Trophoblast cell (in vitro differentiated cells and primary cell): ENCODE data around the gene MPPED2.

Experiments
- DNase-seq, 2 donors: peaks; one replicate each; pipeline ENCODE4 v3.0.0-alpha.2; 2016
- H2AFZ ChIP-seq: 2 replicates; pipeline ENCODE4 v1.6.1; 2013; ENCODE audit warnings: low read length, moderate library complexity, mild to moderate bottlenecking; ENCODE audit not compliant: insufficient read depth, poor library complexity
- H2AK5ac ChIP-seq: 2 replicates; pipeline ENCODE4 v1.6.1; 2013; ENCODE audit warnings: mild to moderate bottlenecking, low read length
- H2BK120ac ChIP-seq: 2 replicates; pipeline ENCODE4 v1.6.1; 2013; ENCODE audit warnings: low read length, mild to moderate bottlenecking, moderate library complexity; ENCODE audit not compliant: insufficient read depth, poor library complexity
- H2BK12ac ChIP-seq: 2 replicates; pipeline ENCODE4 v1.6.1; 2013; ENCODE audit warnings: mild to moderate bottlenecking, low read length, moderate library complexity
- H2BK5ac ChIP-seq: 2 replicates; pipeline ENCODE4 v1.6.1; 2013; ENCODE audit warnings: low read length, low read depth, moderate library complexity, mild to moderate bottlenecking; ENCODE audit not compliant: poor library complexity
- H3K14ac ChIP-seq: 2 replicates; pipeline ENCODE4 v1.6.1; 2013; ENCODE audit warnings: mild to moderate bottlenecking, low read length
- H3K18ac ChIP-seq: 2 replicates; pipeline ENCODE4 v1.6.1; 2013; ENCODE audit warnings: mild to moderate bottlenecking, low read length
- H3K23ac ChIP-seq: 2 replicates; pipeline ENCODE4 v1.6.1; 2013; ENCODE audit warnings: low read length
- H3K27ac ChIP-seq: 2 replicates; pipeline ENCODE4 v1.5.1; 2013; ENCODE audit warnings: low read depth, mild to moderate bottlenecking, inconsistent platforms, low read length, moderate library complexity
- H3K27me3 ChIP-seq: 2 replicates; pipeline ENCODE4 v1.6.1; 2013; ENCODE audit warnings: inconsistent platforms, mild to moderate bottlenecking, low read length, moderate library complexity; ENCODE audit not compliant: insufficient read depth
- H3K36me3 ChIP-seq, 2 experiments: 1 replicate in 1 of 2; 2 replicates in 1 of 2; pipeline ENCODE4 v1.6.1; 2013; ENCODE audit warnings: low read length in 2 of 2, mild to moderate bottlenecking in 2 of 2, moderate library complexity in 1 of 2; ENCODE audit not compliant: insufficient read depth in 2 of 2, control insufficient read depth in 1 of 2
- H3K4ac ChIP-seq: 2 replicates; pipeline ENCODE4 v1.6.1; 2013; ENCODE audit warnings: low read depth, mild to moderate bottlenecking, low read length, moderate library complexity
- H3K4me1 ChIP-seq, 2 experiments: 1 replicate in 1 of 2; 2 replicates in 1 of 2; pipeline ENCODE4 v1.6.1; 2013; ENCODE audit warnings: low read length in 2 of 2, mild to moderate bottlenecking in 2 of 2, moderate library complexity in 1 of 2; ENCODE audit not compliant: insufficient read depth in 2 of 2, control insufficient read depth in 1 of 2
- H3K4me2 ChIP-seq: 2 replicates; pipeline ENCODE4 v1.6.1; 2013; ENCODE audit warnings: inconsistent platforms, mild to moderate bottlenecking, low read length, moderate library complexity
- H3K4me3 ChIP-seq: 2 replicates; pipeline ENCODE4 v1.5.1; 2013; ENCODE audit warnings: mild to moderate bottlenecking, low read depth, low read length, inconsistent platforms
- H3K79me1 ChIP-seq: one replicate; pipeline ENCODE4 v1.6.1; 2013; ENCODE audit warnings: low read length
- H3K79me2 ChIP-seq: 2 replicates; pipeline ENCODE4 v1.6.1; 2013; ENCODE audit warnings: low read length, mild to moderate bottlenecking; ENCODE audit not compliant: control insufficient read depth, insufficient read depth, poor library complexity
- H3K9ac ChIP-seq: 2 replicates; pipeline ENCODE4 v1.6.1; 2013; ENCODE audit warnings: mild to moderate bottlenecking, low read length
- H3K9me3 ChIP-seq: 2 replicates; pipeline ENCODE4 v1.6.1; 2013; ENCODE audit warnings: low read depth, mild to moderate bottlenecking, control low read depth, inconsistent platforms, low read length; ENCODE audit not compliant: insufficient read depth
- H4K12ac ChIP-seq: 2 replicates; pipeline ENCODE4 v1.6.1; 2013; ENCODE audit warnings: low read depth, mild to moderate bottlenecking, low read length, moderate library complexity
- H4K8ac ChIP-seq: 2 replicates; pipeline ENCODE4 v1.6.1; 2013; ENCODE audit warnings: low read depth, mild to moderate bottlenecking, low read length, moderate library complexity
- H4K91ac ChIP-seq: one replicate; pipeline ENCODE4 v1.6.1; 2013; ENCODE audit warnings: low read depth, mild to moderate bottlenecking, low read length, moderate library complexity
- WGBS: extraction: QIAGEN DNeasy Blood & Tissue Kit; methylation state at CpG from one replicate; pipeline ENCODE4 v1.1.7; 2013; ENCODE audit warnings: missing lambda C conversion rate; ENCODE audit not compliant: insufficient read length, insufficient coverage; ENCODE audit errors: extremely low coverage; 5-methylcytosine and 5-hydroxymethylcytosine counted together

MPPED2 gene

DNA sequence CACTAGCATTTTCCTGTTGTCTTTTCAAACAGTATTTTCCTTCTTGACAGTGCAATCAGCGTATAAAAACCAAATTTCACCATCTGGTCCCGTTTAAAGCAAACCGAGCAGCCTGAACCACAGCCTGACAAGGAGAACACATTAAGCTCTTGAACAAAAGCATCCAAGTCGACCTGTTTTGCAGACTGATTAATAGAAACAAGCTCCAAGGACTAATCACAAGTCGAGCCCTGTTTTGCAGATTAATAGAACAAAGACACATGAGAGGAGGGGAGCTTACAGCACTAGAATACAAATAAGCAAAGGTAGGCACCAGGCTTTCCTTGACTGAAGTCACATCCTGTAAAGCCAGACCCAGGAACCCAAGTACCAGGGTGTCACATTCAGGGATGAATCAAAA, 104.8 kb downstream of the MPPED2 start:
- Histone ChIP-seq H3K79me1 (no peaks in the 10 kb centered on the region), H3K18ac (no peak overlapping the region), H2BK5ac (no peak overlapping the region), H3K4me1 (peaks cover 0 to 2% of the 10 kb centered on the region in 2 experiments), H3K36me3 (no peaks in the 10 kb centered on the region), H3K79me2 (no peaks in the 10 kb centered on the region), H2BK12ac (no peak overlapping the region), H3K4me2 (no peak overlapping the region), H3K27ac (no peak overlapping the region), H3K4me3 (no peak overlapping the region), H3K23ac (no peak overlapping the region), H2AK5ac (no peak overlapping the region), H3K4ac (no peak overlapping the region), H3K14ac (no peak overlapping the region), H4K8ac (no peak overlapping the region), H3K9me3 (no peaks in the 10 kb centered on the region), H2BK120ac (no peak overlapping the region), H3K27me3 (no peaks in the 10 kb centered on the region), H2AFZ (no peak overlapping the region), H4K12ac (no peak overlapping the region), H4K91ac (no peak overlapping the region), H3K9ac (no peak overlapping the region)
- WGBS = no CpG with 5 or more reads among the region's 5 CpGs
- no peak for DNase-seq

DNA sequence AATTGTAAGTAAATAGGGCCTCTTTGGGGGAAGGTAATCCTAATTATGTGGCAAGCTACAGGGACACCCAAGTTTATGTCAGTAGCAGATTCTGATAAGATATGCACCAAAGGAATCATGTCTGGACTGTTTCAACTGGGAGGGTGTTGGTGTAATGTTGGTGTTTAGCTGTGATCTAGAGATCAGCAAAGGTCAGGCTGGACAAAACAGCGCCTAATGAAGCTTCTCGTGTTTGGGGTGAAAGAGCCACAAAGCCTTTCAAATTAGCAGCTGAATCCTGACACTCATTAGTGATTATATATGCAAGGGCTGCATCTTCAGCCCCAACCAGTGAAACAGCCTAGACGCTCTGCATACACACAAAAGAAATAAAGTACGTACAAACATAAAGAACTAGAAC, 106.3 kb downstream of the MPPED2 start:
- H3K27ac ChIP-seq = no peak overlapping the region
- no peak overlapping the region for H4K8ac ChIP-seq
- H3K4me2 ChIP-seq = no peak overlapping the region
- no peak overlapping the region for H3K23ac ChIP-seq
- H3K27me3 ChIP-seq = no peaks in the 10 kb centered on the region
- H3K14ac ChIP-seq = no peak overlapping the region
- H4K12ac ChIP-seq = no peak overlapping the region
- H3K9ac ChIP-seq = no peak overlapping the region
- no peaks in the 10 kb centered on the region for H3K79me1 ChIP-seq
- H2BK5ac ChIP-seq = no peak overlapping the region
- no peaks in the 10 kb centered on the region for H3K36me3 ChIP-seq
- no peaks in the 10 kb centered on the region for H3K9me3 ChIP-seq
- no peaks in the 10 kb centered on the region for H3K79me2 ChIP-seq
- H3K4me3 ChIP-seq = no peak overlapping the region
- DNase-seq = no peak
- H3K4me1 ChIP-seq = peaks cover 0 to 2% of the 10 kb centered on the region in 2 experiments
- WGBS = no CpG with 5 or more reads among the region's 4 CpGs
- no peak overlapping the region for H2AFZ ChIP-seq
- H4K91ac ChIP-seq = no peak overlapping the region
- H2BK12ac ChIP-seq = no peak overlapping the region
- H3K4ac ChIP-seq = no peak overlapping the region
- H3K18ac ChIP-seq = no peak overlapping the region
- no peak overlapping the region for H2BK120ac ChIP-seq
- H2AK5ac ChIP-seq = no peak overlapping the region

DNA sequence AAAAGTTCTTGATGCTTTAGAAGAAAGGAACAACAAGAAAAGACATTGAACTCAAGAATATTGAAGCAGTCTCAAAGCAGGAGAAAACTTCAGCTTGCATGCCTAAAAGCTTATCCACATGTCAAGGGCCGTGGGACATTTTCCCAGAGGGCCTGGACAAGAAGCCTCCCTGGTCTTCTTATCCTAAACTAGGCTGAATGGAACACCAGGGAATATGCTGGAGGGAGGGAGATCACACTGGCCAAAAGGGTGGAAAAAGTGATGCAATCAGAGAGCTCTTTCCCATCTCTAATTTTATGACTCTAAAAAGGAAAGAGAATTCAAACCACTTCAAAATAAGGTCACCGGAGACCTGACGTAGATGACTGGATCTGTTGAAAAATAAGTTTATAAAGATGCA, 107.2 kb downstream of the MPPED2 start:
- H3K79me2 ChIP-seq = no peaks in the 10 kb centered on the region
- H3K9ac ChIP-seq = no peak overlapping the region
- no peaks in the 10 kb centered on the region for H3K9me3 ChIP-seq
- H2AFZ ChIP-seq = no peak overlapping the region
- H3K14ac ChIP-seq = no peak overlapping the region
- no peak overlapping the region for H3K4me2 ChIP-seq
- no peak overlapping the region for H3K4me3 ChIP-seq
- H3K27me3 ChIP-seq = no peaks in the 10 kb centered on the region
- H3K18ac ChIP-seq = no peak overlapping the region
- no peak overlapping the region for H2BK5ac ChIP-seq
- H2AK5ac ChIP-seq = no peak overlapping the region
- no peak overlapping the region for H4K8ac ChIP-seq
- H3K79me1 ChIP-seq = no peaks in the 10 kb centered on the region
- no peaks in the 10 kb centered on the region for H3K36me3 ChIP-seq
- no peak overlapping the region for H4K91ac ChIP-seq
- no peak overlapping the region for H4K12ac ChIP-seq
- DNase-seq = no peak
- H2BK12ac ChIP-seq = no peak overlapping the region
- H2BK120ac ChIP-seq = no peak overlapping the region
- H3K27ac ChIP-seq = no peak overlapping the region
- no CpG with 5 or more reads among the region's 3 CpGs for WGBS
- H3K4me1 ChIP-seq = peaks cover 0 to 2% of the 10 kb centered on the region in 2 experiments
- H3K23ac ChIP-seq = no peak overlapping the region
- no peak overlapping the region for H3K4ac ChIP-seq

DNA sequence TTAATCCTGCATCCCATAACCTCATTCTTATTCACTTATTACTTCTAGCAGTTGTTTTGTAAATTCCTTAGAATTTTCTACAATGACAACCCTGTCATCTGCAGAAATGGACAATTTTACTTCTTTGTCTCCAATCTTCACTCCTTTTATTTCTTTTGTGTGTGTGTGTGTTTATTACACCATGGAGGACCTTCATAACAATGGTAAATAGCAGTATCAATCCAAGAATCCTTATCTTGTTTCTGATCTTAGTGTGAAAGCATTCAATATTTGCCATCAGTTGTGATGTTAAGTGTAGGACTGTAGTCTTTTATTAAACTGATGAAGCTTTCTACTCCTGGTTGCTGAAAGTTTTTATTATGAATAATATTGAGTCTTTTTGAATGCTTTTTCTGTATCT, 109.1 kb downstream of the MPPED2 start:
- Histone ChIP-seq H3K18ac (no peak overlapping the region), H4K91ac (no peak overlapping the region), H3K9me3 (no peaks in the 10 kb centered on the region), H2AK5ac (no peak overlapping the region), H2BK5ac (no peak overlapping the region), H3K79me1 (no peaks in the 10 kb centered on the region), H2BK12ac (no peak overlapping the region), H3K27ac (no peak overlapping the region), H4K12ac (no peak overlapping the region), H3K27me3 (no peaks in the 10 kb centered on the region), H2BK120ac (no peak overlapping the region), H3K23ac (no peak overlapping the region), H2AFZ (no peak overlapping the region), H4K8ac (no peak overlapping the region), H3K9ac (no peak overlapping the region), H3K14ac (no peak overlapping the region), H3K36me3 (no peaks in the 10 kb centered on the region), H3K4me3 (no peak overlapping the region), H3K4me2 (no peak overlapping the region), H3K4ac (no peak overlapping the region), H3K4me1 (peaks cover 0 to 2% of the 10 kb centered on the region in 2 experiments), H3K79me2 (no peaks in the 10 kb centered on the region)
- DNase-seq = no peak
